Measurements from ENCODE around the gene SLC2A10.

Gene SLC2A10

DNA sequence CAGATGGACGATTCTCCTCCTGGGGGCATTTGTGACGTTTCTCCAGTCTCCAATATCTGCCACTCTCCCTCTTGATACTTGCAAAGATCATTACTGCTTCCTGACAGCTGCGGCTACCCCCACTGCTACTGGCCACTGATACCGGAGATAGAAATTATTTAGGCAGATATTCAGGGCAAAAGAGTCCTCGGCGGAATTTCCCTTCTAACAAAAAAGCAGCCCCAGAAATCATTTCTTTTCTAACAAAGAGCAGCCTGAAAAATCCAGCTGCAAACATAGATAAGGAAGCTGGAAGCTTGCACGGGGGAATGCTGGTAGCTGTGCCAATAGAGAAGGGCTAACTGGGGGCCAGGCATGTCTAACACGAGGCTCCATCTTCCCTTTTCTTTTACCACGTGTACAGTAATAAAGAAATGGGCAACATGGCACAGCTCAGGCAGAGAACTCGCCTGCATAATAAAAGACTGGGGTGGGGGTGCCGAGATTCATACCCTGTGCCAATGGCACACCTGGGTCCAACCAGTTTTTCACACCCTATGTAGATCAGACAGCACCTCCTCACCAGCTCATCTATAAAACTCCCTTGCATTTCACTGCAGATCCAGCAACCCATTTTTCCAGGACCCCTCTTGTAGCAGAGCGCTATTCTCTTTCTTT is 26.3 kb upstream of the SLC2A10 start:
- peaks cover 14% of the 10 kb centered on the region for H3K4me1 ChIP-seq (ENCODE audit: control insufficient read depth, insufficient read depth, low read length, unreplicated experiment)
- no peaks in the 10 kb centered on the region for H3K27me3 ChIP-seq (ENCODE audit: insufficient read depth, low read length)
- H3K27ac ChIP-seq (ENCODE audit: low read depth, low read length) = no peak overlapping the region
- H3K4me3 ChIP-seq (ENCODE audit: low read depth, low read length) = peak overlapping the region; percentile 76
- no peak overlapping the region for H2AFZ ChIP-seq (ENCODE audit: low read length, unreplicated experiment)
- H3K36me3 ChIP-seq (ENCODE audit: insufficient read depth, low read length) = peaks cover 17% of the 10 kb centered on the region
- peaks cover 33% of the 10 kb centered on the region for H3K79me2 ChIP-seq (ENCODE audit: control insufficient read depth, insufficient read depth, low read length, unreplicated experiment)

DNA sequence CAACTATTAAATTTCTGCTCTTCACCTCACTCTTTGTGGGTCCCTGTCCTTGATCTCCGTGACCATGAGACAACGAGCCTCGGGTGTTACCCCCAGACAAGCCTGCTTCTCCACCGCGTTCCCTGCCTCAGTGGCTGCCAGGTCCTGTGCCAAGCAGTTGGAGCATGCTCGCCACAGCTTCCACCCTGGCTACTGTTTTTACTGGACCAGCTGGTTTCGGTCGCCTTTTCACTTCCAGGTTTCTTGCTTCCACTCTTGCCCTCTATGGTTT is 25.8 kb upstream of the SLC2A10 start:
- peaks cover 37% of the 10 kb centered on the region for H3K79me2 ChIP-seq (ENCODE audit: control insufficient read depth, insufficient read depth, low read length, unreplicated experiment)
- H3K27me3 ChIP-seq (ENCODE audit: insufficient read depth, low read length) = no peaks in the 10 kb centered on the region
- no peak overlapping the region for H3K27ac ChIP-seq (ENCODE audit: low read depth, low read length)
- no peak overlapping the region for H2AFZ ChIP-seq (ENCODE audit: low read length, unreplicated experiment)
- peaks cover 17% of the 10 kb centered on the region for H3K36me3 ChIP-seq (ENCODE audit: insufficient read depth, low read length)
- H3K4me3 ChIP-seq (ENCODE audit: low read depth, low read length) = peak overlapping the region; percentile 76
- H3K4me1 ChIP-seq (ENCODE audit: control insufficient read depth, insufficient read depth, low read length, unreplicated experiment) = peaks cover 14% of the 10 kb centered on the region

DNA sequence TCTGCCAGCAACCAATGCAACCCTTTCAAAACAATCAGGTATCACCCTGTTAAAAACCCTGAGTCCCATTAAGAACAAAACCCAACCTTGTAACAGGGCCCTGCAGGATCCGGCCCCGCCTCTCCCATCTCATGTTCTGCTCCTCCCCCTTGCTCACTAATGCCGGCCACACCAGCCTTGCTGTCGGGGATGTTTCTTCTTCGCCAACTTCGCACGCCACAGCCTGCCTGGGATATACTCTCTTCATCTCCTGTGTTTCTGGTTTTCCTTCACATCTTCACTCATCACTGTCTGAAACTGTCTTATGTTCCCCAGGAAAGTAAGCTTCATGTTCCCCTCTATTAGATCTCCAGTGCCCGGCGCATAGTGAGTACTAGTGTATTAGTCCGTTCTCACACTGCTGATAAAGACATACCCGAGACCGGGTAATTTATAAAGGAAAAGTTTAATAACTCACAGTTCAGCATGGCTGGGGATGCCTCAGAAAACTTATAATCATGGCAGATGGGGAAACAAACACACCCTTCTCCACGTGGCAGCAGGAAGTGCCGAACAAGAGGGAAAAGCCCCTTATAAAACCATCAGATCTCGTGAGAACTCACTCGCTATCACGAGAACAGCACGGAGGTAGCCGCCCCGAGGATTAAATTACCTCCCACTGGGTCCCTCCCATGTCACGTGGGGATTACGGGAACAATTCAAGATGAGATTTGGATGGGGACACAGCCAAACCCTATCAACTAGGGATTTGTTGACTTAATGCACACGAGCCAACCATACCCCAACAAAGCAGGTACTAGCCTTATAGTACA is 25.3 kb upstream of the SLC2A10 start:
- peaks cover 40% of the 10 kb centered on the region for H3K79me2 ChIP-seq (ENCODE audit: control insufficient read depth, insufficient read depth, low read length, unreplicated experiment)
- no peaks in the 10 kb centered on the region for H3K27me3 ChIP-seq (ENCODE audit: insufficient read depth, low read length)
- H3K27ac ChIP-seq (ENCODE audit: low read depth, low read length) = peak overlapping the region; percentile 80
- H2AFZ ChIP-seq (ENCODE audit: low read length, unreplicated experiment) = peak overlapping the region; percentile 8
- H3K36me3 ChIP-seq (ENCODE audit: insufficient read depth, low read length) = peaks cover 17% of the 10 kb centered on the region
- peaks cover 14% of the 10 kb centered on the region for H3K4me1 ChIP-seq (ENCODE audit: control insufficient read depth, insufficient read depth, low read length, unreplicated experiment)
- peak overlapping the region; percentile 76 for H3K4me3 ChIP-seq (ENCODE audit: low read depth, low read length)

DNA sequence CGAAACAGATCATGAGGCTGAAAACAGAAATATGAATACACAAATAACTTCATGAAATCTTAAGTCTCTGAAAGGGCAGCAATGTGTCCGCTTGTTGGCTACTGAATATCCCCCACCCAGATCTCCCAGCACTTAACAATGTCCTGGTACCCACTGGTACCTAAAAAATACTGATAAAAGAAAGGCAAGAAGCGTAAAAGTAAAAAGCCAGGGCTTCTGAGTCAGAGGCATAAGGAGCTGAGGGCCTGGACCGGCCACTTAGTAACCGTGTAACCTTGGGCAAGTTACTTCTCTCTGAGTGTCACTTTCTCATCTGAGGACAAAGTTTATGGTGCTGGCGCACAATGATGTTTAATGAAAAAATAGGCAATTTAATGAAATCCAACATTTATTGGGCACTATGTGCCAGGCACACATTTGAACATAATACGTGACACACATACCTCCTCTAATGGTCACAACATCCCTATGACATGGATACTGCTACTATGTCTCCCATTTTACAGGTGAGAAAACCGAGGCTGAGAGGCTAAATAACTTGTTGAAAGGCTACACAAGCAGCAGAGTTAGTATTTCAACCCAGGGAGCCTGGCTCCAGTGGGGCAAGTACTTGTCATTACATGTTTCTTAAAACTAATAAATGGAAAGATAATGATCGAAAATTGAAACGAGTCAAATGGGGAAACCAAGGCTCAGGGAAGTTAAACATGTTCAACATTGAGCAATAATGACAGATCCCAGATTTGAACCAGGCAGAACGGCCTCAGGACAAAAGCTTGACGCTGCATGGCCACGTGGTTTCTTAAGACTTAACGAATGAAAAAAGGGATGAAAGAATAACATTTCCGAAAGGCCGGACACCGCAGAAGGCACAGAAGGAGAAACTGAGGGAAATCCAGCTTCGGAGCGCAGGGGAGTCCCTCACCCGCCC is 21.0 kb upstream of the SLC2A10 start:
- peaks cover 17% of the 10 kb centered on the region for H3K36me3 ChIP-seq (ENCODE audit: insufficient read depth, low read length)
- H3K4me3 ChIP-seq (ENCODE audit: low read depth, low read length) = peak overlapping the region; percentile 93
- H3K79me2 ChIP-seq (ENCODE audit: control insufficient read depth, insufficient read depth, low read length, unreplicated experiment) = peaks cover 40% of the 10 kb centered on the region
- peak overlapping the region; percentile 79 for H3K27ac ChIP-seq (ENCODE audit: low read depth, low read length)
- H3K27me3 ChIP-seq (ENCODE audit: insufficient read depth, low read length) = no peaks in the 10 kb centered on the region
- peaks cover 14% of the 10 kb centered on the region for H3K4me1 ChIP-seq (ENCODE audit: control insufficient read depth, insufficient read depth, low read length, unreplicated experiment)
- H2AFZ ChIP-seq (ENCODE audit: low read length, unreplicated experiment) = peak overlapping the region; percentile 52

- Histone ChIP-seq H3K4me1 (ENCODE audit: control insufficient read depth, insufficient read depth, low read length, unreplicated experiment) (peaks cover 14% of the 10 kb centered on the region), H3K27ac (ENCODE audit: low read depth, low read length) (peak within 1 kb of the TSS; percentile 79), H3K27me3 (ENCODE audit: insufficient read depth, low read length) (no peaks in the 10 kb centered on the region), H3K79me2 (ENCODE audit: control insufficient read depth, insufficient read depth, low read length, unreplicated experiment) (peaks cover 40% of the 10 kb centered on the region), H3K4me3 (ENCODE audit: low read depth, low read length) (peak within 1 kb of the TSS; percentile 93), H3K36me3 (ENCODE audit: insufficient read depth, low read length) (peaks cover 17% of the 10 kb centered on the region), H2AFZ (ENCODE audit: low read length, unreplicated experiment) (peak within 1 kb of the TSS; percentile 100)
Measured at GRCh38 chr20:46689082-46689753, 20.2 kb upstream of the SLC2A10 start, which contains the start of gene TP53RK. TSS of gene TP53RK (minus strand) at chr20:46689444. CDS start at chr20:46689414, 30 bp downstream.

GRCh38 chr20:46689754-46690085 is 19.7 kb upstream of the SLC2A10 start:
- Histone ChIP-seq H3K4me1 (ENCODE audit: control insufficient read depth, insufficient read depth, low read length, unreplicated experiment) (peaks cover 14% of the 10 kb centered on the region), H3K27me3 (ENCODE audit: insufficient read depth, low read length) (no peaks in the 10 kb centered on the region), H3K36me3 (ENCODE audit: insufficient read depth, low read length) (peaks cover 16% of the 10 kb centered on the region), H3K27ac (ENCODE audit: low read depth, low read length) (peak overlapping the region; percentile 70), H3K4me3 (ENCODE audit: low read depth, low read length) (peak overlapping the region; percentile 93), H3K79me2 (ENCODE audit: control insufficient read depth, insufficient read depth, low read length, unreplicated experiment) (peaks cover 38% of the 10 kb centered on the region), H2AFZ (ENCODE audit: low read length, unreplicated experiment) (peak overlapping the region; percentile 100)

DNA sequence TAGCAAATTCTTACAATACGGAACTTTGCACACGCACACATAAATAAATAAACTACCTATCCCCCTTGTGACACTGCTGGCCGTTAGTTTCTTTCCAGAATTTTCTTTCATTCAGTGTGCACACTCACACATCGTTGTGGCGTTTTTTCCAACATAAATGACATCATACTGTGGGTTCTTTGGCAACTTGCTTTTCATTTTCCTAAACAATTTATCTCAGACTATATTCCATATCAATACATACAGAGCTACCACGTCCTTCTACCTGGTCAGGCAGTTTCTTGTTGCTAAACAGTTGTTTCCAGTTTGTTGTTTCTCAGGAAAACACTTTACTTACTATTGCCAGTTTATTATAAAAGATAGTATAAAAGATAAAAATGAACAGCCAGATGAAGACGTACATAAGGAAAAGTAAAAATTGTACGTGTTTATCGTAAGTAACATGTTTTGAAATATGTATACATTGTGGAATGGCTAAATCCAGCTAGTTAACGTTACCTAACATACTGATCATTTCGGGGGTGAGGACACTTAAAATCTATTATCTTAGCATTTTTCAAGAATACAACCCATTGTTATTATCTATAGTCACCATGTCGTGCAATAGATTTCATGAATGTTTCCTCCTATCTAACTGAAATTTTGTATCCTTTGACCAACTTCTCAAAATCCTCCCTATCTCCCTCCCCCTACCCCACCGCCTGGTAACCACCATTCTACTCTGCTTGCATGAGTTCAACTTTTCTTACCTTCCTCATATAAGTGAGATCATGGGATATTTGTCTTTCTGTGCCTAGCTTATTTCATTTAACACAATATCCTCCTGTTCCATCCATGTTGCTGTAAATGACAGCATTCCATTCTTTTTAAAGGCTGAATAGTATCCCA is 19.0 kb upstream of the SLC2A10 start:
- no peak overlapping the region; the same call in 1 of the 2 replicates for H3K27ac ChIP-seq (ENCODE audit: low read depth, low read length)
- peaks cover 10% of the 10 kb centered on the region; the same call in 1 of the 2 replicates for H3K36me3 ChIP-seq (ENCODE audit: insufficient read depth, low read length)
- H2AFZ ChIP-seq (ENCODE audit: low read length, unreplicated experiment) = peak overlapping the region; percentile 100

GRCh38 chr20:46691196-46691595 is 18.3 kb upstream of the SLC2A10 start:
- H3K4me1 ChIP-seq (ENCODE audit: control insufficient read depth, insufficient read depth, low read length, unreplicated experiment) = peaks cover 14% of the 10 kb centered on the region
- H3K79me2 ChIP-seq (ENCODE audit: control insufficient read depth, insufficient read depth, low read length, unreplicated experiment) = peaks cover 27% of the 10 kb centered on the region
- no peak overlapping the region for H2AFZ ChIP-seq (ENCODE audit: low read length, unreplicated experiment)
- no peak overlapping the region for H3K27ac ChIP-seq (ENCODE audit: low read depth, low read length)
- peaks cover 5% of the 10 kb centered on the region; the same call in 1 of the 2 replicates for H3K36me3 ChIP-seq (ENCODE audit: insufficient read depth, low read length)
- no peak overlapping the region for H3K4me3 ChIP-seq (ENCODE audit: low read depth, low read length)
- H3K27me3 ChIP-seq (ENCODE audit: insufficient read depth, low read length) = no peaks in the 10 kb centered on the region

More for the DNA sequence above, 19.0 kb upstream of the SLC2A10 start:
- peaks cover 32% of the 10 kb centered on the region for H3K79me2 ChIP-seq (ENCODE audit: control insufficient read depth, insufficient read depth, low read length, unreplicated experiment)
- H3K4me1 ChIP-seq (ENCODE audit: control insufficient read depth, insufficient read depth, low read length, unreplicated experiment) = peaks cover 14% of the 10 kb centered on the region
- no peaks in the 10 kb centered on the region for H3K27me3 ChIP-seq (ENCODE audit: insufficient read depth, low read length)
- peak overlapping the region; percentile 93 for H3K4me3 ChIP-seq (ENCODE audit: low read depth, low read length)

DNA sequence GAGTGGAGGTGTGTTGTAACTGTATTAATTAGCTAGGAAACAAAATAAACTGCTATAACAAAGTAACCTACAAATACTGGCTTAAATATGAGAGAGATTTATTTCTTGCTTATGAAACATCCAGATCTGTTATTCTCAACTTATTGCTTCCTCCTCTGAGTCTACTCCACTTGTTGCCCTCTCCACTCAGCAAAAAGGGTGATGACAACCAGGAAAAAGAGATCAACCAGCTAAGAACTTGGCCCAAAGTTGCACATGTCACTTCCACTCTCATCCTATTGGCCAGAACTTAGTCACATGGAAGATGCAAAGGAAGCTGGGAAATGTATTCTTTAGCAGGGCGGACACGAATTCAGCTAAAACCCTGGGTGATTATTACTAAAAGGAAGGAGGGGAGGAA is 15.0 kb upstream of the SLC2A10 start:
- H3K27me3 ChIP-seq (ENCODE audit: insufficient read depth, low read length) = no peaks in the 10 kb centered on the region
- H2AFZ ChIP-seq (ENCODE audit: low read length, unreplicated experiment) = no peak overlapping the region
- H3K4me3 ChIP-seq (ENCODE audit: low read depth, low read length) = no peak overlapping the region
- no peaks in the 10 kb centered on the region for H3K4me1 ChIP-seq (ENCODE audit: control insufficient read depth, insufficient read depth, low read length, unreplicated experiment)
- no peaks in the 10 kb centered on the region for H3K36me3 ChIP-seq (ENCODE audit: insufficient read depth, low read length)
- no peak overlapping the region for H3K27ac ChIP-seq (ENCODE audit: low read depth, low read length)
- no peaks in the 10 kb centered on the region for H3K79me2 ChIP-seq (ENCODE audit: control insufficient read depth, insufficient read depth, low read length, unreplicated experiment)
